ENCODE measurements around the gene ARMC12. TPM values are rescaled to one million over a fixed set of nuclear protein-coding genes. Genes with fewer than 3 reads are reported as not detected.

ARMC12 gene
- total RNA-seq, 1 experiment from 2014 or later = 1.0 TPM

DNA sequence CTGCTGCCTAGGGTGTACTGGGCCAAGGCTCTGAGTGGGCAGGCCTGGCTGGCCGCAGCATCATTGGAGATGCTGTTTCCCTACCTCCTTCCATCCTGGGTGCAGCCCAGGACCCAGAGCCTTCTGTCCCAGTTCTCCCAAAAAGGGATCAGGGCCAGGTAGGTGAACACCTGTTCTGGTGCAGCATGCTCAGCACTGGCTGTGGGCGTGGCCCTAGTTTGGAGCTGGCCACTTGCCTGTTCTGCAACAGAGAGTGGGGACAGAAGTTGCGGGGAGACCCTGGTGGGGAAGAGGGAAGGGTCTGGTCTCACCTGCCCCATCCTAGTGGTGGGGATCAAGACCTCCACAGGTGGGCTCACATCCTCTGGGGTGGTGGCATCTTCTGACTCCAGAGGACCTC lies 1.4 kb upstream of the ARMC12 start:
- no peak for DNase-seq (ENCODE audit: low spot score)
- Mint-ChIP-seq H3K4me1 (peaks cover 67% of the 10 kb centered on the region), H3K27ac (no peak overlapping the region), H3K36me3 (no peaks in the 10 kb centered on the region), H3K27me3 (ENCODE audit: low read depth) (peaks cover 7% of the 10 kb centered on the region), H3K4me3 (no peak overlapping the region), H3K9me3 (no peaks in the 10 kb centered on the region)
- ATAC-seq = no peak
- CTCF ChIA-PET = interaction anchor here (1.3 to 5.6 kb wide), 15 partner anchors 18 to 219 kb away, joined by 3 to 86 read pairs (median 11); no protein-coding TSS in a partner anchor
- POLR2A ChIA-PET = no interaction called here
- TF ChIP-seq, protein P1, sequence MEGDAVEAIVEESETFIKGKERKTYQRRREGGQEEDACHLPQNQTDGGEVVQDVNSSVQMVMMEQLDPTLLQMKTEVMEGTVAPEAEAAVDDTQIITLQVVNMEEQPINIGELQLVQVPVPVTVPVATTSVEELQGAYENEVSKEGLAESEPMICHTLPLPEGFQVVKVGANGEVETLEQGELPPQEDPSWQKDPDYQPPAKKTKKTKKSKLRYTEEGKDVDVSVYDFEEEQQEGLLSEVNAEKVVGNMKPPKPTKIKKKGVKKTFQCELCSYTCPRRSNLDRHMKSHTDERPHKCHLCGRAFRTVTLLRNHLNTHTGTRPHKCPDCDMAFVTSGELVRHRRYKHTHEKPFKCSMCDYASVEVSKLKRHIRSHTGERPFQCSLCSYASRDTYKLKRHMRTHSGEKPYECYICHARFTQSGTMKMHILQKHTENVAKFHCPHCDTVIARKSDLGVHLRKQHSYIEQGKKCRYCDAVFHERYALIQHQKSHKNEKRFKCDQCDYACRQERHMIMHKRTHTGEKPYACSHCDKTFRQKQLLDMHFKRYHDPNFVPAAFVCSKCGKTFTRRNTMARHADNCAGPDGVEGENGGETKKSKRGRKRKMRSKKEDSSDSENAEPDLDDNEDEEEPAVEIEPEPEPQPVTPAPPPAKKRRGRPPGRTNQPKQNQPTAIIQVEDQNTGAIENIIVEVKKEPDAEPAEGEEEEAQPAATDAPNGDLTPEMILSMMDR (IDR thresholded peaks at IDR 0.05) = no peak
- TF ChIP-seq, protein P2, sequence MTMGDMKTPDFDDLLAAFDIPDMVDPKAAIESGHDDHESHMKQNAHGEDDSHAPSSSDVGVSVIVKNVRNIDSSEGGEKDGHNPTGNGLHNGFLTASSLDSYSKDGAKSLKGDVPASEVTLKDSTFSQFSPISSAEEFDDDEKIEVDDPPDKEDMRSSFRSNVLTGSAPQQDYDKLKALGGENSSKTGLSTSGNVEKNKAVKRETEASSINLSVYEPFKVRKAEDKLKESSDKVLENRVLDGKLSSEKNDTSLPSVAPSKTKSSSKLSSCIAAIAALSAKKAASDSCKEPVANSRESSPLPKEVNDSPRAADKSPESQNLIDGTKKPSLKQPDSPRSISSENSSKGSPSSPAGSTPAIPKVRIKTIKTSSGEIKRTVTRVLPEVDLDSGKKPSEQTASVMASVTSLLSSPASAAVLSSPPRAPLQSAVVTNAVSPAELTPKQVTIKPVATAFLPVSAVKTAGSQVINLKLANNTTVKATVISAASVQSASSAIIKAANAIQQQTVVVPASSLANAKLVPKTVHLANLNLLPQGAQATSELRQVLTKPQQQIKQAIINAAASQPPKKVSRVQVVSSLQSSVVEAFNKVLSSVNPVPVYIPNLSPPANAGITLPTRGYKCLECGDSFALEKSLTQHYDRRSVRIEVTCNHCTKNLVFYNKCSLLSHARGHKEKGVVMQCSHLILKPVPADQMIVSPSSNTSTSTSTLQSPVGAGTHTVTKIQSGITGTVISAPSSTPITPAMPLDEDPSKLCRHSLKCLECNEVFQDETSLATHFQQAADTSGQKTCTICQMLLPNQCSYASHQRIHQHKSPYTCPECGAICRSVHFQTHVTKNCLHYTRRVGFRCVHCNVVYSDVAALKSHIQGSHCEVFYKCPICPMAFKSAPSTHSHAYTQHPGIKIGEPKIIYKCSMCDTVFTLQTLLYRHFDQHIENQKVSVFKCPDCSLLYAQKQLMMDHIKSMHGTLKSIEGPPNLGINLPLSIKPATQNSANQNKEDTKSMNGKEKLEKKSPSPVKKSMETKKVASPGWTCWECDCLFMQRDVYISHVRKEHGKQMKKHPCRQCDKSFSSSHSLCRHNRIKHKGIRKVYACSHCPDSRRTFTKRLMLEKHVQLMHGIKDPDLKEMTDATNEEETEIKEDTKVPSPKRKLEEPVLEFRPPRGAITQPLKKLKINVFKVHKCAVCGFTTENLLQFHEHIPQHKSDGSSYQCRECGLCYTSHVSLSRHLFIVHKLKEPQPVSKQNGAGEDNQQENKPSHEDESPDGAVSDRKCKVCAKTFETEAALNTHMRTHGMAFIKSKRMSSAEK (CRISPR knock-in tag; IDR thresholded peaks at IDR 0.05; ENCODE audit: borderline replicate concordance) = no peak
- no peak for TF ChIP-seq SMAD3 (CRISPR knock-in tag; IDR thresholded peaks at IDR 0.05; ENCODE audit: borderline replicate concordance)
- no peak for TF ChIP-seq FOXJ3 (CRISPR knock-in tag; IDR thresholded peaks at IDR 0.05; ENCODE audit: borderline replicate concordance)
- TF ChIP-seq, protein P3, sequence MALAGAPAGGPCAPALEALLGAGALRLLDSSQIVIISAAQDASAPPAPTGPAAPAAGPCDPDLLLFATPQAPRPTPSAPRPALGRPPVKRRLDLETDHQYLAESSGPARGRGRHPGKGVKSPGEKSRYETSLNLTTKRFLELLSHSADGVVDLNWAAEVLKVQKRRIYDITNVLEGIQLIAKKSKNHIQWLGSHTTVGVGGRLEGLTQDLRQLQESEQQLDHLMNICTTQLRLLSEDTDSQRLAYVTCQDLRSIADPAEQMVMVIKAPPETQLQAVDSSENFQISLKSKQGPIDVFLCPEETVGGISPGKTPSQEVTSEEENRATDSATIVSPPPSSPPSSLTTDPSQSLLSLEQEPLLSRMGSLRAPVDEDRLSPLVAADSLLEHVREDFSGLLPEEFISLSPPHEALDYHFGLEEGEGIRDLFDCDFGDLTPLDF (CRISPR knock-in tag; IDR thresholded peaks at IDR 0.05) = no peak
- no peak for TF ChIP-seq HMGA2 (CRISPR knock-in tag; IDR thresholded peaks at IDR 0.05)
- no peak for TF ChIP-seq TEAD1 (CRISPR knock-in tag; IDR thresholded peaks at IDR 0.05)
- no peak for TF ChIP-seq SP1 (CRISPR knock-in tag; conservative IDR thresholded peaks at IDR 0.05)
- TF ChIP-seq ZNF219 (CRISPR knock-in tag; IDR thresholded peaks at IDR 0.05; ENCODE audit: borderline replicate concordance) = no peak
- no peak for TF ChIP-seq NFATC4 (CRISPR knock-in tag; IDR thresholded peaks at IDR 0.05)
- no peak for TF ChIP-seq OVOL2 (CRISPR knock-in tag; IDR thresholded peaks at IDR 0.05; ENCODE audit: borderline replicate concordance)
- no peak for TF ChIP-seq NFE2L1 (CRISPR knock-in tag; IDR thresholded peaks at IDR 0.05)
- no peak for TF ChIP-seq AFF4 (CRISPR knock-in tag; IDR thresholded peaks at IDR 0.05; ENCODE audit: borderline replicate concordance)
- no peak for TF ChIP-seq ZNF423 (CRISPR knock-in tag; IDR thresholded peaks at IDR 0.05)
- TF ChIP-seq, protein P4, sequence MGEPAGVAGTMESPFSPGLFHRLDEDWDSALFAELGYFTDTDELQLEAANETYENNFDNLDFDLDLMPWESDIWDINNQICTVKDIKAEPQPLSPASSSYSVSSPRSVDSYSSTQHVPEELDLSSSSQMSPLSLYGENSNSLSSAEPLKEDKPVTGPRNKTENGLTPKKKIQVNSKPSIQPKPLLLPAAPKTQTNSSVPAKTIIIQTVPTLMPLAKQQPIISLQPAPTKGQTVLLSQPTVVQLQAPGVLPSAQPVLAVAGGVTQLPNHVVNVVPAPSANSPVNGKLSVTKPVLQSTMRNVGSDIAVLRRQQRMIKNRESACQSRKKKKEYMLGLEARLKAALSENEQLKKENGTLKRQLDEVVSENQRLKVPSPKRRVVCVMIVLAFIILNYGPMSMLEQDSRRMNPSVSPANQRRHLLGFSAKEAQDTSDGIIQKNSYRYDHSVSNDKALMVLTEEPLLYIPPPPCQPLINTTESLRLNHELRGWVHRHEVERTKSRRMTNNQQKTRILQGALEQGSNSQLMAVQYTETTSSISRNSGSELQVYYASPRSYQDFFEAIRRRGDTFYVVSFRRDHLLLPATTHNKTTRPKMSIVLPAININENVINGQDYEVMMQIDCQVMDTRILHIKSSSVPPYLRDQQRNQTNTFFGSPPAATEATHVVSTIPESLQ (CRISPR knock-in tag; IDR thresholded peaks at IDR 0.05) = no peak
- TF ChIP-seq FOXP1 (CRISPR knock-in tag; IDR thresholded peaks at IDR 0.05; ENCODE audit: borderline replicate concordance) = no peak
- TF ChIP-seq STAT6 (CRISPR knock-in tag; conservative IDR thresholded peaks at IDR 0.05; ENCODE audit: low read depth) = no peak
